Liver (tissue), 3 donors: ENCODE data around the gene RPP25L.

Experiments
- CTCF ChIP-seq: fragments of 150-350 bp; IDR thresholded peaks from 2 replicates; pipeline ENCODE4 v1.5.1; 2017; ENCODE audit warnings: improper control_type of control experiment, low read depth, low read length; ENCODE audit not compliant: missing input control
- EGR1 ChIP-seq, 2 donors: IDR thresholded peaks; 2 replicates each; pipeline ENCODE4 v1.6.1; 2016 to 2018; ENCODE audit warnings: antibody characterized with exemption in 2 of 2, low read depth in 2 of 2
- HNF4A ChIP-seq, 2 donors: conservative IDR thresholded peaks; 2 replicates each; pipeline ENCODE4 v1.6.1; 2016; ENCODE audit warnings: antibody characterized with exemption in 2 of 2, mild to moderate bottlenecking in 2 of 2
- JUND ChIP-seq, 2 donors: IDR thresholded peaks; 2 replicates each; pipeline ENCODE4 v1.6.1; 2016; ENCODE audit warnings: antibody characterized with exemption in 2 of 2
- RAD21 ChIP-seq, 2 donors: IDR thresholded peaks; 2 replicates each; pipeline ENCODE4 v1.6.1; 2016; ENCODE audit warnings: antibody characterized with exemption in 2 of 2, mild to moderate bottlenecking in 2 of 2
- YY1 ChIP-seq: IDR thresholded peaks from 2 replicates; pipeline ENCODE4 v1.6.1; 2016; ENCODE audit warnings: antibody characterized with exemption, mild to moderate bottlenecking
- TF ChIP-seq, protein P1 (sequence below): IDR thresholded peaks from 2 replicates; pipeline ENCODE4 v1.6.1; 2016; ENCODE audit warnings: antibody characterized with exemption
- donor health status: healthy.
- donor health status: healthy.

DNA sequence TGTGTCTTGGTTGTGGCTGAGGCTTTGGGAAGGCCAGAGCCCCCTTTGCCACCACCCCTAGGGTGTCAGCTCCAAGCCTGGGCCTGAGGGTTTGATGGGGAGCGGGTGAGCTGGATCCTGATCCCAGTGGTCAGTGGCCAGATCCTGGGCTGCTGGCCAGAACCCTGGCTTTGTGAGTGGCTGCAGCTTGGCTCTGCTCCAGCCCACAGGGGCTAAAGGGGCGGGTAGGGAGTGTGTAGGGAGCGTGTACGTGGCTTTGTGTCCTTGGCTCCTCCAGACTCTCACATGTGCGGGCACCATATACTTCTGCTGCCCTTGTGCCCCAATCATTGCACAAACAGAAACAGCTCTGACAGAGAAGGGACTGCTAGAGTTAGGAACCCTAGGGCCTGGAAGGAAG is 38.9 kb upstream of the RPP25L start:
- no peak for TF ChIP-seq CTCF
- TF ChIP-seq RAD21 (IDR thresholded peaks at IDR 0.05), result no peak
- TF ChIP-seq, protein P1, sequence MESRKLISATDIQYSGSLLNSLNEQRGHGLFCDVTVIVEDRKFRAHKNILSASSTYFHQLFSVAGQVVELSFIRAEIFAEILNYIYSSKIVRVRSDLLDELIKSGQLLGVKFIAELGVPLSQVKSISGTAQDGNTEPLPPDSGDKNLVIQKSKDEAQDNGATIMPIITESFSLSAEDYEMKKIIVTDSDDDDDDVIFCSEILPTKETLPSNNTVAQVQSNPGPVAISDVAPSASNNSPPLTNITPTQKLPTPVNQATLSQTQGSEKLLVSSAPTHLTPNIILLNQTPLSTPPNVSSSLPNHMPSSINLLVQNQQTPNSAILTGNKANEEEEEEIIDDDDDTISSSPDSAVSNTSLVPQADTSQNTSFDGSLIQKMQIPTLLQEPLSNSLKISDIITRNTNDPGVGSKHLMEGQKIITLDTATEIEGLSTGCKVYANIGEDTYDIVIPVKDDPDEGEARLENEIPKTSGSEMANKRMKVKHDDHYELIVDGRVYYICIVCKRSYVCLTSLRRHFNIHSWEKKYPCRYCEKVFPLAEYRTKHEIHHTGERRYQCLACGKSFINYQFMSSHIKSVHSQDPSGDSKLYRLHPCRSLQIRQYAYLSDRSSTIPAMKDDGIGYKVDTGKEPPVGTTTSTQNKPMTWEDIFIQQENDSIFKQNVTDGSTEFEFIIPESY, result no peak
- no peak for TF ChIP-seq EGR1 (IDR thresholded peaks at IDR 0.05; ENCODE audit: low read depth in 2 of 2)
- TF ChIP-seq YY1, result no peak
- TF ChIP-seq HNF4A (conservative IDR thresholded peaks at IDR 0.05), result peak in 1 of 2 donors; percentile 20
- TF ChIP-seq JUND (IDR thresholded peaks at IDR 0.05), result no peak
